Measurements from ENCODE around the gene MINDY4B. TPM values are rescaled to one million over a fixed set of nuclear protein-coding genes. Genes with fewer than 3 reads are reported as not detected.

The MINDY4B gene
- total RNA-seq, 1 experiment from 2014 or later = not detected

- DNase-seq (ENCODE audit: low read depth) = no peak
Observed at GRCh38 chr3:150844484-150844883, 60.8 kb downstream of the MINDY4B start.

- no peak for DNase-seq (ENCODE audit: low read depth)
Observed at GRCh38 chr3:150843241-150843640, 62.0 kb downstream of the MINDY4B start.

DNA sequence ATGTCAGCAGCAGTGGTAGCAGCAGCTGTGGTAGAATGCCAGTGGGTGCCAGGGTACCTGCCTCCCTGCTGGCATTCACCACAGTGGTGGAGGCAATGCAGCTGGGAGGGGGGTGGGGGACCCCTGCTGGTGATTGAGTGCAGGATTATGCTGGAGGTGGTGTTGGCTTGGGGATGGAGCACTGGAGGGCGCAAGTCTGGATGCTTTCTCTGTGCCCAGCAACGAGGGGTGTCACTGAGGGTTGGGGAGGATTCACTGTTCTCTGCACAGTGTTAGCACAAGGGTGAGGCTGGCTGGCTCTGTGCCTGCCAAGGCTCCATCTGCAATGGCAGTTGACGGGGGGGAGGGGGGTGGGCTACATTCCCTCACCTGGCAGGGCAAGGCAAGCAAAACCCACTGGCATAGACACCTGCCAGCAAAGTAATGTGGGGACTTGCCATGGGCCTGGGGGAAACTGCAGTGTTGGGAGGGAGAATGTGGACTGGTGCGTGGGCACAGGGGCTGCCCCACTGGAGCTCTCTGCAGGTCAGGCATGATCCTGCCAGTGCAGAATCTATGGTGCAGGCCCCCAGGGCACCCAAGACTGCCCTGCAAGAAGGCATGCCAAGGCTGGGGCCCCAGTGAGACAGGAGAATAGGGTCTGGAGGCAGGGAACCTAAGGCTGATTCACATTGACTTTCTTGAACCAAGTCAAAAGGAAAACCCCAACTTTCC, 64.3 kb downstream of the MINDY4B start:
- no peak for DNase-seq (ENCODE audit: low read depth)

- no peak for DNase-seq (ENCODE audit: low read depth)
Observed at GRCh38 chr3:150830745-150831144, 74.5 kb downstream of the MINDY4B start.

- peak; percentile 15 for DNase-seq (ENCODE audit: low read depth)
Observed at GRCh38 chr3:150830094-150830681, 75.1 kb downstream of the MINDY4B start.

DNA sequence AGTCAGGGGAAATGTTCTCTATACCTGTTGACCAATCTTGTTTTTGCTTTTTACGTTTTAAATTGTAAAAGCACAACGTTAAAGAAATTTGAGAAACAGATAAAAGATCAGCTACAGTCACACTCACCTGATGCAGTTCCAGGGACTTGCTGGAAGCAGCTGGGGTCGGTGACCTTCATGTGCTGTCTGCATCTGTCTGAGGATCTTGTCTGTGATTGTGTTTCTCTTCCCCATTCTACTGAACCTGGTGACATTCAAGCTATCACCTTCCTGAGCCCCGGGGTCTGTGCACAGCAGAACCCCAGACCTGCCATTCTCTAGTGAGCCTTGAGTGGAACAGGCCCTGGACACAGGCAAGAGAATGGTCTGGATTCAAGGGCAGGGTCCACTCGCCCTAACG, 75.8 kb downstream of the MINDY4B start:
- no peak for DNase-seq (ENCODE audit: low read depth)

GRCh38 chr3:150828997-150829396, 76.2 kb downstream of the MINDY4B start:
- no peak for DNase-seq (ENCODE audit: low read depth)

DNA sequence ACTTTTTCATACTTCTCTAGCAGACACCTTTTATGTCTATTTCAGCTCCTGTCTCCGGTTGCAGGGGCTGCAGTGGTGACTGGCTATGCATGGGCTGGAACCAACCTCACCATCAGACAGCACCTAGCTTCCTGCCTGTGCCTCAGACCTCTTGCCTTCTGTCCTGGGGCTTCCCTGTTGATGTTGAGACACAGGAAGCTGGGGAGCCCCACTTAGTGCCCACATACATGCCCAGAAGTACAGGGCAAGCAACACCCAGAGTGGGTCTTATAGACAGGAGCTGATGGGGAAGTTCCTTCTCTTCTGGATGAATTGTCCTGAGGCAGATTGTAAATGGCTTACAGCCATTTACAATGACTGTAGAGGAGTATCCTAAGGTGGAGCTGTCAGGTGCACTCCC, 77.0 kb downstream of the MINDY4B start:
- DNase-seq (ENCODE audit: low read depth) = no peak

DNA sequence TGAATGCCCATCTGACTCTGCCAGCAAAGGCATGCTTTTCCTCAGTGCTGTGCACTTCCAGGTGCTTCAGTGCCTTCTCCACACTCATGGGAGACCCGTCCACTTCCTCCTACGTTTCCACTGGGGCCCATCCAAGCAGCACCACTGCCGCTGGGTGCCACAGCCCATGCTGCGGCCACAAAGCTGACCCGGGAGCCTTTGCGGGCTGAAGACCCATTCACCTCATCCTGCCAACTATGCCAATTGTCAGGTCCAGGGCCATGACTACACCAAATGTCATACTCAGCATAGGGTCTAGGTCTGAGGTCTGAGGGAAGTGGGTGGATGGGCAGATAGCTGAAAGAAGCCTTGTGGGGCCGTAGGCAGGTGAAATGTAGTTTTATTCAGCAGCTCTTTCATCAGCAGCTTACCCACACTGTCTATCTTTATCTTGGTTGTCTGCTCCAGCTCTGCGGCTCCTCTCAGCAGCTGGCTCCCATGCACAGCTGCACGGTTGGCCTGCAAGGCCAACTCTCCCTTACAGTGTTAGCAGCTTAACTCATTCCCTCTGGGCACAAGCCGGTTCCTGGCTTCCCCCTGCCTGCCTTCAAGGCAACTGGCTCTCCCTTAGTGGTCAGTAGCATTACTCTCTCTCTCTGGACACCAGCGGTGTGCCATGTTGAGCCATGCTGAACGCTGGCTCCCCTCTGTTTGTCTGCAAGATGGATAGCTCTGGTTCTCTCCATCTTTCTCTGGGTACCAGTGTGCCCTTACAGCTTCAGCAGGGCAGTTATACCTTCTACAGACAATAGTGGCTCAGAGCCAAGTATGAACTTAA, 78.6 kb downstream of the MINDY4B start:
- no peak for DNase-seq (ENCODE audit: low read depth)

GRCh38 chr3:150825916-150826377, 79.3 kb downstream of the MINDY4B start:
- DNase-seq (ENCODE audit: low read depth) = no peak

DNA sequence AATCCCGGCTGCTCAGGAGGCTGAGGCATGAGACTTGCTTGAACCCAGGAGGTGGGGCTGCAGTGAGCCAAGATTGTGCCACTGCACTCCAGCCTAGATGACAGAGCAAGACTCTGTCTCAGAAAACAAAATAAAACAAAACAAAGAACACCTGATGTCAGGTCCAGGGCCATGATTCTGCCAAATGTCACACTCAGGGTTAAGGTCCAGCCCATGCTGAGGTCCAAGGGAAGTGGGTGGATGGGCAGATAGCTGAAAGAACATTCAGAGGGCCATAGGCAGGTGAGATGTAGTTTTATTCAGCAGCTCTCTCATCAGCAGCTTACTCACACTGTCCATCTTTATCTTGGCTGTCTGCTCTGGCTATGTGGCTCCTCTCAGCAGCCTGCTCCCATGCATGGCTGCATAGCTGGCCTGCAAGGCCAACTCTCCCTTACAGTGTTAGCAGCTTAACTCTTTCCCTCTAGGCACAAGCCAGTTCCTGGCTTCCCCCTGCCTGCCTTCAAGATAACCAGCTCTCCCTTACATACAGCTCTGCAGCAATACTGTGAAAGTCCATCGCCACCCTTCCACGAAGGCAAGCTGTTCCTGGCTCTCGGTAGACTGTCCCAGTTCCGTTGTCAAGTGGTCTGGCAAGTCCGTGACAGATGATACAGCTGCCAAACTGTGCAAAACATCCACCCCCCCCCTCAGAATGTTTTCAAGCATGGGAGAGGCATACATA, 79.9 kb downstream of the MINDY4B start:
- no peak for DNase-seq (ENCODE audit: low read depth)

- DNase-seq (ENCODE audit: low read depth) = no peak
Observed at GRCh38 chr3:150823277-150823676, 82.0 kb downstream of the MINDY4B start.

- DNase-seq (ENCODE audit: low read depth) = no peak
Observed at GRCh38 chr3:150822636-150823035, 82.6 kb downstream of the MINDY4B start.

Other genes starting within 250 kb of the MINDY4B start
- 0.07 TPM in 1 of 2 replicates, not detected in the other for gene ERICH6, start 201.5 kb downstream of the MINDY4B start, total RNA-seq (2014; rRNA removed; shearing (Covaris generic))
- 36.5 and 58.7 TPM in 2 replicates for gene SIAH2, start 142.3 kb downstream of the MINDY4B start, total RNA-seq (2014; rRNA removed; shearing (Covaris generic))
- not detected in 2 replicates for gene CLRN1, start 67.3 kb upstream of the MINDY4B start, total RNA-seq (2014; rRNA removed; shearing (Covaris generic))
- gene MED12L, start 180.2 kb upstream of the MINDY4B start, total RNA-seq (2014; rRNA removed; shearing (Covaris generic)) = 0.15 and 0.84 TPM in 2 replicates

Measured in M059J (cell line).